H1 (cell line): Measurements from ENCODE around the gene TMEM63A. TPM values are rescaled to one million over a fixed set of nuclear protein-coding genes. Genes with fewer than 3 reads are reported as not detected.

Experiments used
- KDM4A ChIP-seq: IDR thresholded peaks from one replicate; pipeline ENCODE4 v1.7.1; 2012; ENCODE audit warnings: low read depth, mild to moderate bottlenecking, moderate library complexity, low read length, inconsistent platforms; ENCODE audit not compliant: severe bottlenecking
- PHF8 ChIP-seq: fragments of 200-600 bp; sonication (generic); conservative IDR thresholded peaks from 2 replicates; pipeline ENCODE4 v1.7.1; 2012; ENCODE audit warnings: low read depth, mild to moderate bottlenecking, inconsistent platforms, low read length, moderate library complexity
- RBBP5 ChIP-seq: IDR thresholded peaks from 2 replicates; pipeline ENCODE4 v1.7.1; 2012; ENCODE audit warnings: low read depth, mild to moderate bottlenecking, inconsistent platforms, low read length, moderate library complexity, borderline replicate concordance
- RFX5 ChIP-seq: IDR thresholded peaks from 2 replicates; pipeline ENCODE4 v1.6.1; 2011; ENCODE audit warnings: low read depth, low read length, improper control_type of control experiment, borderline replicate concordance
- SRF ChIP-seq: IDR thresholded peaks from 2 replicates; pipeline ENCODE4 v1.6.1; 2011; ENCODE audit warnings: mild to moderate bottlenecking, low read depth, low read length, moderate library complexity
- polyA plus RNA-seq, 7 experiments: library from polyadenylated mRNA; depleted of rRNA in 3 of 7; stranded (reverse) in 5 of 7; unstranded in 2 of 7; fragments of >200 nt in 5 of 7; fragments of 200-250 nt in 2 of 7; gene quantifications; 1 replicate in 5 of 7; 2 replicates in 1 of 7; 4 replicates in 1 of 7; pipeline versions ENCODE4 v1.2.1 to v1.2.3, GENCODE V29; 2011 to 2013; ENCODE audit warnings: missing spikeins in 2 of 7, mixed read lengths in 2 of 7
- total RNA-seq: library from RNA; stranded (reverse); fragmentation: NEBNext Ultra II Directional; extraction: Animal tissue kit (Norgen Biotek cat#: 25700); gene quantifications from 2 replicates; pipeline ENCODE4 v1.2.1, GENCODE V29; 2021
- TF ChIP-seq, protein P1 (sequence below): IDR thresholded peaks from 2 replicates; pipeline ENCODE4 v1.6.1; 2012; ENCODE audit warnings: inconsistent platforms
- TF ChIP-seq, protein P2 (sequence below): fragments of 300-600 bp; sonication (generic); IDR thresholded peaks from 2 replicates; pipeline ENCODE4 v1.7.1; 2012; ENCODE audit warnings: low read length, moderate library complexity, mild to moderate bottlenecking, inconsistent platforms; ENCODE audit not compliant: insufficient replicate concordance

TMEM63A gene
- total and polyA plus RNA-seq, 2 of the 8 experiments (the other 6 are each of a cell fraction or from before 2014, with no cell fraction given), result 26.1 to 55.4 TPM

DNA sequence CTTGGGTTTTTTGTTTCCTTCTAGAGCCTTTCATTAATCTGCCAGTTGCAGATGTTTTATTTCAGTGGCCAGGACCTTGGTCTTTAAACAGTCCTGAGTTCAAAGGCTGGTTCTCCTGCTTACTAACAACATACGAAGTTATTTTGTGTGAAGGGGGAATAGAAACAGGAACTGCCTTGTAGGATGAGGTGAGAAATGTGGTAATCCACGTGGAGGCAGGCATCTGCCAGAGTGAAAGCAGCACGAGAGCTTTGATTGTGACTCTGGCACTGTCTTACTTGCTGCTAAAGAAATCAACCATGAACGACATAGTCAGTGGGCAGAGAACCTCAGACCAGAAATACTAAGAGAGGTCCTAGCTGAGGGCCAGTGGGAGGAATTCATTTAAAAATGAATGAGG, 30.4 kb downstream of the TMEM63A start (continued):
- TF ChIP-seq RFX5, result no peak
- TF ChIP-seq KDM4A, result no peak
- TF ChIP-seq, protein P1, sequence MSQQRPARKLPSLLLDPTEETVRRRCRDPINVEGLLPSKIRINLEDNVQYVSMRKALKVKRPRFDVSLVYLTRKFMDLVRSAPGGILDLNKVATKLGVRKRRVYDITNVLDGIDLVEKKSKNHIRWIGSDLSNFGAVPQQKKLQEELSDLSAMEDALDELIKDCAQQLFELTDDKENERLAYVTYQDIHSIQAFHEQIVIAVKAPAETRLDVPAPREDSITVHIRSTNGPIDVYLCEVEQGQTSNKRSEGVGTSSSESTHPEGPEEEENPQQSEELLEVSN, result no peak
- no peak for TF ChIP-seq PHF8
- no peak for TF ChIP-seq SRF
- TF ChIP-seq, protein P2, sequence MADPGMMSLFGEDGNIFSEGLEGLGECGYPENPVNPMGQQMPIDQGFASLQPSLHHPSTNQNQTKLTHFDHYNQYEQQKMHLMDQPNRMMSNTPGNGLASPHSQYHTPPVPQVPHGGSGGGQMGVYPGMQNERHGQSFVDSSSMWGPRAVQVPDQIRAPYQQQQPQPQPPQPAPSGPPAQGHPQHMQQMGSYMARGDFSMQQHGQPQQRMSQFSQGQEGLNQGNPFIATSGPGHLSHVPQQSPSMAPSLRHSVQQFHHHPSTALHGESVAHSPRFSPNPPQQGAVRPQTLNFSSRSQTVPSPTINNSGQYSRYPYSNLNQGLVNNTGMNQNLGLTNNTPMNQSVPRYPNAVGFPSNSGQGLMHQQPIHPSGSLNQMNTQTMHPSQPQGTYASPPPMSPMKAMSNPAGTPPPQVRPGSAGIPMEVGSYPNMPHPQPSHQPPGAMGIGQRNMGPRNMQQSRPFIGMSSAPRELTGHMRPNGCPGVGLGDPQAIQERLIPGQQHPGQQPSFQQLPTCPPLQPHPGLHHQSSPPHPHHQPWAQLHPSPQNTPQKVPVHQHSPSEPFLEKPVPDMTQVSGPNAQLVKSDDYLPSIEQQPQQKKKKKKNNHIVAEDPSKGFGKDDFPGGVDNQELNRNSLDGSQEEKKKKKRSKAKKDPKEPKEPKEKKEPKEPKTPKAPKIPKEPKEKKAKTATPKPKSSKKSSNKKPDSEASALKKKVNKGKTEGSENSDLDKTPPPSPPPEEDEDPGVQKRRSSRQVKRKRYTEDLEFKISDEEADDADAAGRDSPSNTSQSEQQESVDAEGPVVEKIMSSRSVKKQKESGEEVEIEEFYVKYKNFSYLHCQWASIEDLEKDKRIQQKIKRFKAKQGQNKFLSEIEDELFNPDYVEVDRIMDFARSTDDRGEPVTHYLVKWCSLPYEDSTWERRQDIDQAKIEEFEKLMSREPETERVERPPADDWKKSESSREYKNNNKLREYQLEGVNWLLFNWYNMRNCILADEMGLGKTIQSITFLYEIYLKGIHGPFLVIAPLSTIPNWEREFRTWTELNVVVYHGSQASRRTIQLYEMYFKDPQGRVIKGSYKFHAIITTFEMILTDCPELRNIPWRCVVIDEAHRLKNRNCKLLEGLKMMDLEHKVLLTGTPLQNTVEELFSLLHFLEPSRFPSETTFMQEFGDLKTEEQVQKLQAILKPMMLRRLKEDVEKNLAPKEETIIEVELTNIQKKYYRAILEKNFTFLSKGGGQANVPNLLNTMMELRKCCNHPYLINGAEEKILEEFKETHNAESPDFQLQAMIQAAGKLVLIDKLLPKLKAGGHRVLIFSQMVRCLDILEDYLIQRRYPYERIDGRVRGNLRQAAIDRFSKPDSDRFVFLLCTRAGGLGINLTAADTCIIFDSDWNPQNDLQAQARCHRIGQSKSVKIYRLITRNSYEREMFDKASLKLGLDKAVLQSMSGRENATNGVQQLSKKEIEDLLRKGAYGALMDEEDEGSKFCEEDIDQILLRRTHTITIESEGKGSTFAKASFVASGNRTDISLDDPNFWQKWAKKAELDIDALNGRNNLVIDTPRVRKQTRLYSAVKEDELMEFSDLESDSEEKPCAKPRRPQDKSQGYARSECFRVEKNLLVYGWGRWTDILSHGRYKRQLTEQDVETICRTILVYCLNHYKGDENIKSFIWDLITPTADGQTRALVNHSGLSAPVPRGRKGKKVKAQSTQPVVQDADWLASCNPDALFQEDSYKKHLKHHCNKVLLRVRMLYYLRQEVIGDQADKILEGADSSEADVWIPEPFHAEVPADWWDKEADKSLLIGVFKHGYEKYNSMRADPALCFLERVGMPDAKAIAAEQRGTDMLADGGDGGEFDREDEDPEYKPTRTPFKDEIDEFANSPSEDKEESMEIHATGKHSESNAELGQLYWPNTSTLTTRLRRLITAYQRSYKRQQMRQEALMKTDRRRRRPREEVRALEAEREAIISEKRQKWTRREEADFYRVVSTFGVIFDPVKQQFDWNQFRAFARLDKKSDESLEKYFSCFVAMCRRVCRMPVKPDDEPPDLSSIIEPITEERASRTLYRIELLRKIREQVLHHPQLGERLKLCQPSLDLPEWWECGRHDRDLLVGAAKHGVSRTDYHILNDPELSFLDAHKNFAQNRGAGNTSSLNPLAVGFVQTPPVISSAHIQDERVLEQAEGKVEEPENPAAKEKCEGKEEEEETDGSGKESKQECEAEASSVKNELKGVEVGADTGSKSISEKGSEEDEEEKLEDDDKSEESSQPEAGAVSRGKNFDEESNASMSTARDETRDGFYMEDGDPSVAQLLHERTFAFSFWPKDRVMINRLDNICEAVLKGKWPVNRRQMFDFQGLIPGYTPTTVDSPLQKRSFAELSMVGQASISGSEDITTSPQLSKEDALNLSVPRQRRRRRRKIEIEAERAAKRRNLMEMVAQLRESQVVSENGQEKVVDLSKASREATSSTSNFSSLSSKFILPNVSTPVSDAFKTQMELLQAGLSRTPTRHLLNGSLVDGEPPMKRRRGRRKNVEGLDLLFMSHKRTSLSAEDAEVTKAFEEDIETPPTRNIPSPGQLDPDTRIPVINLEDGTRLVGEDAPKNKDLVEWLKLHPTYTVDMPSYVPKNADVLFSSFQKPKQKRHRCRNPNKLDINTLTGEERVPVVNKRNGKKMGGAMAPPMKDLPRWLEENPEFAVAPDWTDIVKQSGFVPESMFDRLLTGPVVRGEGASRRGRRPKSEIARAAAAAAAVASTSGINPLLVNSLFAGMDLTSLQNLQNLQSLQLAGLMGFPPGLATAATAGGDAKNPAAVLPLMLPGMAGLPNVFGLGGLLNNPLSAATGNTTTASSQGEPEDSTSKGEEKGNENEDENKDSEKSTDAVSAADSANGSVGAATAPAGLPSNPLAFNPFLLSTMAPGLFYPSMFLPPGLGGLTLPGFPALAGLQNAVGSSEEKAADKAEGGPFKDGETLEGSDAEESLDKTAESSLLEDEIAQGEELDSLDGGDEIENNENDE, result no peak
- TF ChIP-seq RBBP5, result no peak
- TF ChIP-seq, all 59 proteins: peak for 0
